ENCODE data around the gene CTNNA2. TPM values are rescaled to one million over a fixed set of nuclear protein-coding genes. Genes with fewer than 3 reads are reported as not detected.

CTNNA2 gene
- polyA plus RNA-seq, 1 of the 3 experiments (the other 2 are of a cell fraction): 0.30 TPM

- Histone ChIP-seq H4K20me1 (ENCODE audit: insufficient read depth) (no peaks in the 10 kb centered on the region), H3K4me2 (no peak overlapping the region), H3K9ac (no peak overlapping the region), H3K36me3 (replicated peaks in 1 of 2; ENCODE audit: control insufficient read depth in 1 of 2, insufficient read depth in 2 of 2, low read length in 1 of 2) (no peaks in the 10 kb centered on the region), H3K79me2 (ENCODE audit: insufficient read depth) (no peaks in the 10 kb centered on the region), H3K27ac (ENCODE audit: low read depth in 2 of 2, low read length in 1 of 2) (no peak overlapping the region), H3K9me2 (no peaks in the 10 kb centered on the region), H3K4me1 (ENCODE audit: control insufficient read depth in 1 of 2, insufficient read depth in 2 of 2, low read depth in 1 of 2, low read length in 1 of 2) (peaks cover 0 to 6% of the 10 kb centered on the region in 2 experiments; a peak in 1 of 4 replicates), H3K9me3 (no peaks in the 10 kb centered on the region), H2AFZ (ENCODE audit: low read depth) (no peak overlapping the region), H3K27me3 (ENCODE audit: insufficient read depth) (no peaks in the 10 kb centered on the region), H3K4me3 (ENCODE audit: low read depth in 2 of 2, low read length in 1 of 2) (no peak overlapping the region), H3F3A (replicated peaks; ENCODE audit: insufficient read depth) (no peaks in the 10 kb centered on the region)
- TF ChIP-seq SMC3 (IDR thresholded peaks at IDR 0.05; ENCODE audit: low read depth, low read length): no peak
- no peak for TF ChIP-seq POLR2AphosphoS5 (IDR thresholded peaks at IDR 0.05; ENCODE audit: low read depth, low read length)
- no peak for TF ChIP-seq RFX5 (IDR thresholded peaks at IDR 0.05; ENCODE audit: low read length)
- TF ChIP-seq TAF1 (IDR thresholded peaks at IDR 0.05; ENCODE audit: borderline replicate concordance, low read depth, low read length): no peak
- TF ChIP-seq CHD2 (IDR thresholded peaks at IDR 0.05; ENCODE audit: low read length, partially characterized antibody): no peak
- TF ChIP-seq GABPA (IDR thresholded peaks at IDR 0.05; ENCODE audit: low read depth): no peak
- TF ChIP-seq USF2 (IDR thresholded peaks at IDR 0.05; ENCODE audit: borderline replicate concordance, low read depth, low read length): no peak
- no peak for TF ChIP-seq NRF1 (IDR thresholded peaks at IDR 0.05; ENCODE audit: low read depth, low read length)
- ChIA-PET CTCF (no interaction called here), POLR2A (no interaction called here)
- no peak for DNase-seq
- WGBS (ENCODE audit: low lambda C conversion rate): 33% methylated on average over 3 of the region's 3 CpGs
Observed at GRCh38 chr2:79789811-79790210, 277.0 kb downstream of the CTNNA2 start.

GRCh38 chr2:79792090-79792489 lies 279.2 kb downstream of the CTNNA2 start:
- Histone ChIP-seq H3K4me2 (no peak overlapping the region), H3K4me3 (ENCODE audit: low read depth in 2 of 2, low read length in 1 of 2) (no peak overlapping the region), H2AFZ (ENCODE audit: low read depth) (no peak overlapping the region), H4K20me1 (ENCODE audit: insufficient read depth) (no peaks in the 10 kb centered on the region), H3K36me3 (replicated peaks in 1 of 2; ENCODE audit: control insufficient read depth in 1 of 2, insufficient read depth in 2 of 2, low read length in 1 of 2) (no peaks in the 10 kb centered on the region), H3K79me2 (ENCODE audit: insufficient read depth) (no peaks in the 10 kb centered on the region), H3K27ac (ENCODE audit: low read depth in 2 of 2, low read length in 1 of 2) (no peak overlapping the region), H3F3A (replicated peaks; ENCODE audit: insufficient read depth) (no peaks in the 10 kb centered on the region), H3K9ac (no peak overlapping the region), H3K27me3 (ENCODE audit: insufficient read depth) (no peaks in the 10 kb centered on the region), H3K4me1 (ENCODE audit: control insufficient read depth in 1 of 2, insufficient read depth in 2 of 2, low read depth in 1 of 2, low read length in 1 of 2) (peaks cover 0 to 6% of the 10 kb centered on the region in 2 experiments; a peak in 1 of 4 replicates), H3K9me3 (no peaks in the 10 kb centered on the region), H3K9me2 (no peaks in the 10 kb centered on the region)
- ChIA-PET POLR2A (no interaction called here), CTCF (interaction anchor here (0.8 kb wide), 1 partner anchor 464 kb away, joined by 3 read pairs; no protein-coding TSS in a partner anchor)
- 21% methylated on average over 1 of the region's 1 CpG for WGBS (ENCODE audit: low lambda C conversion rate)
- TF ChIP-seq MXI1 (IDR thresholded peaks at IDR 0.05; ENCODE audit: low read depth, low read length) (no peak), RCOR1 (IDR thresholded peaks at IDR 0.05; ENCODE audit: low read length) (no peak), EZH2phosphoT487 (IDR thresholded peaks at IDR 0.05; ENCODE audit: borderline replicate concordance, low read depth) (no peak), NRF1 (IDR thresholded peaks at IDR 0.05; ENCODE audit: low read depth, low read length) (no peak), EP300 (IDR thresholded peaks at IDR 0.05; ENCODE audit: borderline replicate concordance in 1 of 2, low read depth in 1 of 2, low read length in 1 of 2) (no peak), ELF1 (IDR thresholded peaks at IDR 0.05) (no peak), TCF12 (IDR thresholded peaks at IDR 0.05) (no peak), USF2 (IDR thresholded peaks at IDR 0.05; ENCODE audit: borderline replicate concordance, low read depth, low read length) (no peak), YY1 (IDR thresholded peaks at IDR 0.05; ENCODE audit: low read depth) (no peak), NFIC (IDR thresholded peaks at IDR 0.05; ENCODE audit: borderline replicate concordance) (no peak), TAF1 (IDR thresholded peaks at IDR 0.05; ENCODE audit: borderline replicate concordance, low read depth, low read length) (no peak), POLR2AphosphoS5 (IDR thresholded peaks at IDR 0.05; ENCODE audit: low read depth, low read length) (no peak), TEAD4 (IDR thresholded peaks at IDR 0.05; ENCODE audit: borderline replicate concordance, insufficient read depth) (no peak)
- TF ChIP-seq, protein P1, sequence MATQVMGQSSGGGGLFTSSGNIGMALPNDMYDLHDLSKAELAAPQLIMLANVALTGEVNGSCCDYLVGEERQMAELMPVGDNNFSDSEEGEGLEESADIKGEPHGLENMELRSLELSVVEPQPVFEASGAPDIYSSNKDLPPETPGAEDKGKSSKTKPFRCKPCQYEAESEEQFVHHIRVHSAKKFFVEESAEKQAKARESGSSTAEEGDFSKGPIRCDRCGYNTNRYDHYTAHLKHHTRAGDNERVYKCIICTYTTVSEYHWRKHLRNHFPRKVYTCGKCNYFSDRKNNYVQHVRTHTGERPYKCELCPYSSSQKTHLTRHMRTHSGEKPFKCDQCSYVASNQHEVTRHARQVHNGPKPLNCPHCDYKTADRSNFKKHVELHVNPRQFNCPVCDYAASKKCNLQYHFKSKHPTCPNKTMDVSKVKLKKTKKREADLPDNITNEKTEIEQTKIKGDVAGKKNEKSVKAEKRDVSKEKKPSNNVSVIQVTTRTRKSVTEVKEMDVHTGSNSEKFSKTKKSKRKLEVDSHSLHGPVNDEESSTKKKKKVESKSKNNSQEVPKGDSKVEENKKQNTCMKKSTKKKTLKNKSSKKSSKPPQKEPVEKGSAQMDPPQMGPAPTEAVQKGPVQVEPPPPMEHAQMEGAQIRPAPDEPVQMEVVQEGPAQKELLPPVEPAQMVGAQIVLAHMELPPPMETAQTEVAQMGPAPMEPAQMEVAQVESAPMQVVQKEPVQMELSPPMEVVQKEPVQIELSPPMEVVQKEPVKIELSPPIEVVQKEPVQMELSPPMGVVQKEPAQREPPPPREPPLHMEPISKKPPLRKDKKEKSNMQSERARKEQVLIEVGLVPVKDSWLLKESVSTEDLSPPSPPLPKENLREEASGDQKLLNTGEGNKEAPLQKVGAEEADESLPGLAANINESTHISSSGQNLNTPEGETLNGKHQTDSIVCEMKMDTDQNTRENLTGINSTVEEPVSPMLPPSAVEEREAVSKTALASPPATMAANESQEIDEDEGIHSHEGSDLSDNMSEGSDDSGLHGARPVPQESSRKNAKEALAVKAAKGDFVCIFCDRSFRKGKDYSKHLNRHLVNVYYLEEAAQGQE (IDR thresholded peaks at IDR 0.05; ENCODE audit: low read depth, low read length): no peak
- TF ChIP-seq, protein P2, sequence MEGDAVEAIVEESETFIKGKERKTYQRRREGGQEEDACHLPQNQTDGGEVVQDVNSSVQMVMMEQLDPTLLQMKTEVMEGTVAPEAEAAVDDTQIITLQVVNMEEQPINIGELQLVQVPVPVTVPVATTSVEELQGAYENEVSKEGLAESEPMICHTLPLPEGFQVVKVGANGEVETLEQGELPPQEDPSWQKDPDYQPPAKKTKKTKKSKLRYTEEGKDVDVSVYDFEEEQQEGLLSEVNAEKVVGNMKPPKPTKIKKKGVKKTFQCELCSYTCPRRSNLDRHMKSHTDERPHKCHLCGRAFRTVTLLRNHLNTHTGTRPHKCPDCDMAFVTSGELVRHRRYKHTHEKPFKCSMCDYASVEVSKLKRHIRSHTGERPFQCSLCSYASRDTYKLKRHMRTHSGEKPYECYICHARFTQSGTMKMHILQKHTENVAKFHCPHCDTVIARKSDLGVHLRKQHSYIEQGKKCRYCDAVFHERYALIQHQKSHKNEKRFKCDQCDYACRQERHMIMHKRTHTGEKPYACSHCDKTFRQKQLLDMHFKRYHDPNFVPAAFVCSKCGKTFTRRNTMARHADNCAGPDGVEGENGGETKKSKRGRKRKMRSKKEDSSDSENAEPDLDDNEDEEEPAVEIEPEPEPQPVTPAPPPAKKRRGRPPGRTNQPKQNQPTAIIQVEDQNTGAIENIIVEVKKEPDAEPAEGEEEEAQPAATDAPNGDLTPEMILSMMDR (IDR thresholded peaks at IDR 0.05): no peak
- TF ChIP-seq, protein P3, sequence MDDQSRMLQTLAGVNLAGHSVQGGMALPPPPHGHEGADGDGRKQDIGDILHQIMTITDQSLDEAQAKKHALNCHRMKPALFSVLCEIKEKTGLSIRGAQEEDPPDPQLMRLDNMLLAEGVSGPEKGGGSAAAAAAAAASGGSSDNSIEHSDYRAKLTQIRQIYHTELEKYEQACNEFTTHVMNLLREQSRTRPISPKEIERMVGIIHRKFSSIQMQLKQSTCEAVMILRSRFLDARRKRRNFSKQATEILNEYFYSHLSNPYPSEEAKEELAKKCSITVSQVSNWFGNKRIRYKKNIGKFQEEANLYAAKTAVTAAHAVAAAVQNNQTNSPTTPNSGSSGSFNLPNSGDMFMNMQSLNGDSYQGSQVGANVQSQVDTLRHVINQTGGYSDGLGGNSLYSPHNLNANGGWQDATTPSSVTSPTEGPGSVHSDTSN (IDR thresholded peaks at IDR 0.05): no peak
- DNase-seq: no peak

Measured in SK-N-SH (cell line).